Activated CD8-positive, alpha-beta T cell treated with anti-CD3 and anti-CD28 coated beads, Interleukin-2, amount 10 ng/mL, durations not matched to agents 7 days and 5 days (primary cell): ENCODE data around the gene AGPAT1. TPM values are rescaled to one million over a fixed set of nuclear protein-coding genes. Genes with fewer than 3 reads are reported as not detected.
"Not testable (repeated sequence)": the region's sequence is repeated elsewhere in the genome, so short reads cannot be mapped to it uniquely, and the experiment has no call there.

ENCODE experiments used
- ATAC-seq: fragments of 150-1000 bp; cut with Tn5 transposase; one replicate; pipeline ENCODE4 v1.10.0; 2021; ENCODE audit warnings: moderate library complexity
- CTCF ChIA-PET: fragments of 350-600 bp; sonication (Branson Sonifier 250); formaldehyde crosslinking; loops from one replicate; lab custom pipeline; 2021; ENCODE audit warnings: antibody characterized with exemption; lab: Charles Lee
- POLR2A ChIA-PET: fragments of 350-600 bp; sonication (Branson Sonifier 250); formaldehyde crosslinking; loops from one replicate; lab custom pipeline; 2021; ENCODE audit warnings: antibody characterized with exemption; lab: Charles Lee
- DNase-seq: peaks from one replicate; pipeline ENCODE4 v3.0.0-alpha.2; 2020
- H3K27ac Mint-ChIP-seq: one replicate; pipeline ENCODE4 v1.8.0; 2021; ENCODE audit warnings: mild to moderate bottlenecking, mixed read lengths
- H3K27me3 Mint-ChIP-seq: one replicate; pipeline ENCODE4 v1.8.0; 2021; ENCODE audit warnings: low read depth, mixed read lengths
- H3K36me3 Mint-ChIP-seq: one replicate; pipeline ENCODE4 v1.8.0; 2021; ENCODE audit warnings: low read depth, mixed read lengths
- H3K4me1 Mint-ChIP-seq: one replicate; pipeline ENCODE4 v1.8.0; 2021; ENCODE audit warnings: low read depth, mixed read lengths
- H3K4me3 Mint-ChIP-seq: one replicate; pipeline ENCODE4 v1.8.0; 2021; ENCODE audit warnings: mild to moderate bottlenecking, mixed read lengths
- H3K9me3 Mint-ChIP-seq: one replicate; pipeline ENCODE4 v1.8.0; 2022; ENCODE audit warnings: mixed read lengths; ENCODE audit not compliant: insufficient read depth
- total RNA-seq, 2 experiments: library from RNA; stranded (reverse); gene quantifications; one replicate each; pipeline ENCODE4 v1.2.3, GENCODE V29; 2021

AGPAT1 gene
- total RNA-seq, 2 experiments from 2014 or later: 40.4 to 46.6 TPM

- ATAC-seq (peak; percentile 4), DNase-seq (peak; percentile 76)
- Mint-ChIP-seq H3K27me3 (no peaks in the 10 kb centered on the region), H3K36me3 (peaks cover 15% of the 10 kb centered on the region), H3K9me3 (no peaks in the 10 kb centered on the region), H3K4me1 (peaks cover 33% of the 10 kb centered on the region), H3K27ac (peak overlapping the region; percentile 99), H3K4me3 (peak overlapping the region; percentile 97)
- CTCF ChIA-PET: interaction anchor here (0.8 to 2.7 kb wide), 22 partner anchors 10 to 789 kb away, joined by 3 to 28 read pairs (median 4); partner anchors contain the start of genes AGPAT1, ATF6B, DXO and FKBPL
- POLR2A ChIA-PET: interaction anchor here (0.6 to 1.5 kb wide), 10 partner anchors 19 to 1319 kb away, joined by 3 to 6 read pairs (median 4); partner anchors contain the start of genes AGPAT1 and TAP2
Observed at GRCh38 chr6:32195902-32196681, 20.2 kb upstream of the AGPAT1 start.

- Mint-ChIP-seq H3K9me3 (no peaks in the 10 kb centered on the region), H3K27ac (peak overlapping the region; percentile 99), H3K4me1 (peaks cover 33% of the 10 kb centered on the region), H3K4me3 (peak overlapping the region; percentile 97), H3K36me3 (peaks cover 18% of the 10 kb centered on the region), H3K27me3 (no peaks in the 10 kb centered on the region)
- peak; percentile 90 for ATAC-seq
- peak; percentile 100 for DNase-seq
- CTCF ChIA-PET: interaction anchor here (0.8 to 2.7 kb wide), 23 partner anchors 11 to 789 kb away, joined by 3 to 28 read pairs (median 4); partner anchors contain the start of genes AGPAT1, ATF6B, DXO and FKBPL
- POLR2A ChIA-PET: interaction anchor here (1.0 to 1.5 kb wide), 7 partner anchors 18 to 650 kb away, joined by 3 to 6 read pairs (median 4); partner anchors contain the start of genes AGPAT1, C6orf47 and TAP2
Observed at GRCh38 chr6:32195652-32195901, 19.7 kb upstream of the AGPAT1 start.

DNA sequence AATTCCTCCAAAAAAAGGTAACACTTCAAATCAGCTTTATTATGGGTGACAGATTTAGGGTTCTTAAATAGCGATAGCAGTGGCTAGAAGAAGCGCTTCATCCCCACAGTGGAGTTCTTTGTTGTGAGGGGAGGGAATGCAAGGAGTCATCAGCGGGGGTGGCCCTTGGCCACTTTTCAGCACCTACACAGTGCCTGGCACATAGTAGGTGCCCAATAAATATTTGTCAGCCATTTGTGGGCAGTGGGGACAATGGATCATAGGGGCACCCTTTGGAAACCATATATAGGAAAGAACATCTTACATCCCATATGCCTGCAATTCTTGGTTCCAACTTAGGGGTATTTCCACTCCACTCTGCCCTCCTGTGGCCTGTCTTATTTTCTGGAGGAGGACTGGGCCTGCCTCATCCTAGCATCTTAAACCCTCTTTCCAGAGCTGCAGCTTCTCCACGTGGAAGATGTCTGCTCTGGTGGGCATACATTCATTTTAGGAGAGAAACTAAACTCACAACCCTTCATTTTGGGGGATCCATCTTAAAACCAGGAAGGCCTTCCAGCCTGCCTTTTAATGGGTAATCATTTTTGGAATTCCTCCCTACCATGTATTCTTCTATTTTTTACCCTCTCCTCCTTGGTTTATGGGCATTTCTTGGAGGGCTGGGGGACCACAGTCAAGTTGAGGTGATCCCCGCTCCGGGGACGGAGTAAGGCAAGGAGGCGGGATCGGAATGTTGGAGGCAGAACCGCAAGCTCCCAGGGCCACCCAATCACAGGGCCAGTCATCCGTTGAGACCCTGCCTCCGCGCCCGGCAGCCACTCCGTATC, 19.2 kb upstream of the AGPAT1 start:
- peaks cover 33% of the 10 kb centered on the region for H3K4me1 Mint-ChIP-seq
- peaks cover 24% of the 10 kb centered on the region for H3K36me3 Mint-ChIP-seq
- ATAC-seq (peak; percentile 4), DNase-seq (peak; percentile 61)
- peak overlapping the region; percentile 92 for H3K27ac Mint-ChIP-seq
- POLR2A ChIA-PET: interaction anchor here (1.0 to 1.5 kb wide), 7 partner anchors 18 to 650 kb away, joined by 3 to 6 read pairs (median 4); partner anchors contain the start of genes AGPAT1, C6orf47 and TAP2
- H3K4me3 Mint-ChIP-seq: peak overlapping the region; percentile 97
- no peaks in the 10 kb centered on the region for H3K9me3 Mint-ChIP-seq
- CTCF ChIA-PET: interaction anchor here (0.6 to 2.7 kb wide), 26 partner anchors 11 to 790 kb away, joined by 3 to 28 read pairs (median 4); partner anchors contain the start of genes AGPAT1, ATF6B, DXO and FKBPL
- no peaks in the 10 kb centered on the region for H3K27me3 Mint-ChIP-seq

GRCh38 chr6:32194388-32194787, 18.5 kb upstream of the AGPAT1 start:
- ChIA-PET POLR2A (interaction anchor here (1.0 to 1.3 kb wide), 2 partner anchors 65 to 534 kb away, joined by 4 to 5 read pairs; partner anchors contain the start of gene C6orf47), CTCF (interaction anchor here (0.6 to 2.7 kb wide), 5 partner anchors 15 to 223 kb away, joined by 3 to 25 read pairs (median 3); partner anchors contain the start of genes AGPAT1 and DXO)
- Mint-ChIP-seq H3K27me3 (no peaks in the 10 kb centered on the region), H3K27ac (peak overlapping the region; percentile 50), H3K9me3 (no peaks in the 10 kb centered on the region), H3K36me3 (peaks cover 24% of the 10 kb centered on the region), H3K4me1 (peaks cover 33% of the 10 kb centered on the region), H3K4me3 (peak overlapping the region; percentile 99)
- ATAC-seq (no peak), DNase-seq (no peak)

GRCh38 chr6:32193096-32193495, 17.2 kb upstream of the AGPAT1 start:
- not testable (repeated sequence) for DNase-seq, H3K27me3 Mint-ChIP-seq, ATAC-seq, H3K9me3 Mint-ChIP-seq
- ChIA-PET POLR2A (interaction anchor here (0.6 to 6.5 kb wide), 8 partner anchors 10 to 71 kb away, joined by 3 to 45 read pairs (median 5); partner anchors contain the start of genes AGPAT1, ATF6B, FKBPL and RNF5), CTCF (interaction anchor here (0.6 to 1.9 kb wide), 7 partner anchors 14 to 74 kb away, joined by 3 to 7 read pairs (median 4); partner anchors contain the start of genes AGPAT1 and FKBPL)
- H3K36me3 Mint-ChIP-seq: peaks cover 37% of the 10 kb centered on the region
- peak overlapping the region; percentile 99 for H3K4me3 Mint-ChIP-seq
- H3K27ac Mint-ChIP-seq: peak overlapping the region; percentile 97
- peaks cover 45% of the 10 kb centered on the region for H3K4me1 Mint-ChIP-seq

- CTCF ChIA-PET: interaction anchor here (0.6 to 1.9 kb wide), 8 partner anchors 10 to 646 kb away, joined by 3 to 7 read pairs (median 3); partner anchors contain the start of genes AGPAT1, FKBPL and TAP2
- POLR2A ChIA-PET: interaction anchor here (0.6 to 6.5 kb wide), 10 partner anchors 10 to 71 kb away, joined by 3 to 45 read pairs (median 4); partner anchors contain the start of genes AGPAT1, ATF6B, FKBPL and RNF5
- H3K4me3 Mint-ChIP-seq: peak within 1 kb of the TSS; percentile 99
- H3K36me3 Mint-ChIP-seq: peaks cover 42% of the 10 kb centered on the region
- peak within 1 kb of the TSS; percentile 97 for H3K27ac Mint-ChIP-seq
- ATAC-seq (no peak), DNase-seq (peak; percentile 66)
- no peaks in the 10 kb centered on the region for H3K9me3 Mint-ChIP-seq
- H3K4me1 Mint-ChIP-seq: peaks cover 50% of the 10 kb centered on the region
- H3K27me3 Mint-ChIP-seq: no peaks in the 10 kb centered on the region
Observed at GRCh38 chr6:32192608-32193039, 16.7 kb upstream of the AGPAT1 start, which contains the start of gene GPSM3. GPSM3 (minus strand) TSS chr6:32192643; CDS start chr6:32192513, 130 bp downstream.

DNA sequence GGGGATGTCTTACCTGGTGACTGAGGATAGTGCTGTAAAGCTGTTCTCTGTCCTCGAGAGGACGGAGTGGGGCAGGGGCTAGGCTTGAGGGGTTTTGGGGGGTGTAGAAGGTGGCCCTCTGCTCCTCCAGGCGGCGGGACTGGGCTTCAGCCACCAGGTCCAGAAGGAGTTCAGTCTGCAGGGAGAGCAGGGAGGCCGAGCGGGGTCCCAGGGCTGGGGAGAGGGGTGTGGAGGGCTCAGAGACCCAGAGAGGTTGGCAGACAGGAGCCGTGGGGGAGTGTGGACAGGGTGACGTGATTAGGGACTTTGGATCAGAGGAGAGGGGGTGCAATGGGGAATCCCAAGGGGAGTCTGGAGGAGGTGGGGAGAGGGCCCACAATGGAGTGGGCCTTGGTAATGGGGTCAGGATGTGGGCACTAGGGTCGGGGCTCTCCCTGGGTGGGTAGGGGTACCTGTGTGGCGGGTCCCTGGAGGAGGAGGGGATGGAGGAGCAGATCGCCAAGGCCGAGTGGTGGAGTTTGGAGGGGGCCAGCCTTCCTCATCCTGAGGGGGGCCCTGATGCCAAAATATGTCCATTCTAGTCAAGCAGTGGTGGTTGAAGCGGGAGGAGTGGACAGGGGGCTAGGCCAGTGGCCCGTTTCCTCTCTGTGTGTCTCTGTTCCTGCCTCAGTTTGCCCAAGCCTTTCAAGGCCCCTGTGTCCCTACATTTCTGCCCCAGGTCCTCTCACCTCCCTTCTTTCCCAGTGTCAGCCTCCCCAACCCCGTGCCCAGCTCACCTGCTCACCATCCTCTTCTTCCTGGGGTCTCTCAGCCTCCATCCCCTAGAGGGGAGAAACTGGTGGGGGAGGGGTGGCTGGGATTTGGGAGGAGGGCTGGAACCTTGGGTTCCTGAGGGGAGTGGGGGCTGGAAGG, 16.1 kb upstream of the AGPAT1 start:
- H3K27ac Mint-ChIP-seq: peak overlapping the region; percentile 97

DNA sequence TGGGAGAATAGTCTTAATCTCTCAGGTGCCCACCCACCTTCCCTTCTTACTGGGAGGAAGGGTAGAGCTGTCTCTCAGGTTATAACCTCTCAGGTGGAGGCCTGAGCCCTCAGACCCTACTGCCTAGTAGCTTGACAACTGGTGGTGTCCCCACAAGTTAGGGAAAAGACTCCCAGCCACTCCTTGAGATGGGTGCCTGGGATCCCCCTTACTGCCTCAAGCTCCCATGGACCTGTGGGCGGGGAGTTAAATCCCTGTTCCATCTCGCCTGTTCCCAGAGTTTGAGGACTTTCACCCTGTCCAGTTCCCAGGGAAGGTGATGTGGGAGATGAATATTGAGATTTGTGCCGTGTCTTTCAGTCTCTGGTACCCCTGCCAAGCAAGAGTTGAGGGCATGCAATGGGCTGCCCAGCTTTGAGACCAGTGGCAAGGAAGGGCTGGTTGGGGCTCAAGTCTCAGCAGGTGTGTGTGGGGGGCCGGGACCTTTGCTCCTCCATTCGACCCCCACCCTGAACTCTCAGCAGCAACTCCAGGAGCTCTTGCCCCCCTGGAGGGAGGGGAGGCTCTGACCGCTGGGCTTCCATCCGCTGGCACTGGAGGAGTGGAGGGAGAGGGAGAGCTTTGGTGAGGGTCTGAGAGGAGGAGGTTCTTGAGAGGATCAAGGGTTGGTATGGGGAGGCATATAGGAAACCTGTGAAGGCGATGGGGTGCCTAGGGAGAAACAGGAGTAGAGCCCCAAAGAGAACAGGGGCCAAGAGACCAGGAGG, 15.2 kb upstream of the AGPAT1 start:
- Mint-ChIP-seq H3K36me3 (peaks cover 56% of the 10 kb centered on the region), H3K9me3 (no peaks in the 10 kb centered on the region), H3K4me1 (peaks cover 56% of the 10 kb centered on the region), H3K4me3 (peak overlapping the region; percentile 99), H3K27ac (peak overlapping the region; percentile 97), H3K27me3 (no peaks in the 10 kb centered on the region)
- no peak for DNase-seq
- CTCF ChIA-PET: interaction anchor here (1.2 to 2.5 kb wide), 3 partner anchors 9 to 72 kb away, joined by 3 to 8 read pairs (median 3); no protein-coding TSS in a partner anchor
- POLR2A ChIA-PET: interaction anchor here (1.0 to 6.5 kb wide), 9 partner anchors 8 to 780 kb away, joined by 3 to 45 read pairs (median 6); partner anchors contain the start of genes AGPAT1, ATF6B, DXO and FKBPL
- ATAC-seq: no peak

More for the DNA sequence above, 16.1 kb upstream of the AGPAT1 start:
- ATAC-seq (no peak), DNase-seq (no peak)
- CTCF ChIA-PET: interaction anchor here (0.9 to 2.5 kb wide), 7 partner anchors 9 to 646 kb away, joined by 3 to 8 read pairs (median 3); partner anchors contain the start of genes AGPAT1 and TAP2
- Mint-ChIP-seq H3K36me3 (peaks cover 49% of the 10 kb centered on the region), H3K27me3 (no peaks in the 10 kb centered on the region), H3K4me3 (peak overlapping the region; percentile 99), H3K4me1 (peaks cover 53% of the 10 kb centered on the region), H3K9me3 (no peaks in the 10 kb centered on the region)
- POLR2A ChIA-PET: interaction anchor here (1.0 to 6.5 kb wide), 7 partner anchors 9 to 780 kb away, joined by 3 to 45 read pairs (median 7); partner anchors contain the start of genes ATF6B, FKBPL and RNF5
